ENCODE data around the gene FYN. TPM values are rescaled to one million over a fixed set of nuclear protein-coding genes. Genes with fewer than 3 reads are reported as not detected.
A peak's percentile ranks its signal among the peaks of the same experiment; 100 is the strongest.

Gene FYN
- polyA plus RNA-seq, 1 donor from 2014 or later, result 45.9 TPM

DNA sequence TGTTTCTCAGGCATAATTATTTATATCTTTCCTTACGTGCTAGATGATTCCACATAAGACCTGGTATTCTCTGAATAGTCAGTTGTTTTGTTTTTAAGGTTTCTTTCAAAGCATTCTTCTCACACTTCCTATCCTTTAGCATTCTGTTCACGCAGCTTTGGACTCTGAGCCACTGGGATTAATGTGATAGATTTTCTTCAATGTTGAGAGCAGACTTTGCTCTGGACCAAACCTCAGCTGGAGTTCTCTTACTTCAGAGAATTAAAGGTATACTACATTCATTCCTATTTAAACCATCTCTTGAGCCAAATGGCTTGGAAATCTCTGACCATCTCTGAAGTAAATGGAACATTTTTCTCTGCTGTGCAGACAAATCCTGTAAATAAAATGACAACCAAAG lies 196.9 kb downstream of the FYN start:
- Mint-ChIP-seq H3K27ac (no peak overlapping the region), H3K36me3 (peaks cover 4% of the 10 kb centered on the region), H3K4me1 (no peaks in the 10 kb centered on the region)

DNA sequence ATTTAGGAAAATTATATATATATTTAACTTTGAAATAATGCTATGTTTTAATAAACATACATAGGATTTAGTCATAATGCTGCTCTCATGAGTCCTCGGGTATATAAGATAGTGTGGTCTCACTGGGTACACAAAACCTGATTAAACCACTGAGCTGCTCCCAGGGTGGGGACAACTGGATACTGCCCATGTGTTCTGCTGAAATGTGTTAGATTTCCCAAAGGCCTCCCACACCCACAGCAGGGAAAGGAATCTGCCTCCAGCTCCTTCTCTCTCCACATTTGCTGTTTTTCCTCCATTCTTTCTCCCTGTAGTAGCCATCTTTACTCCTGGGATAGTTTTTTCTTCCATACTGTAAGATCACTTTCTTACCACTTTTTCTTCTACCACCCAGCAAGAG lies 198.4 kb downstream of the FYN start:
- no peaks in the 10 kb centered on the region for H3K4me1 Mint-ChIP-seq
- H3K27ac Mint-ChIP-seq, result peak overlapping the region in 1 of 3 donors; percentile 51
- peaks cover 4% of the 10 kb centered on the region for H3K36me3 Mint-ChIP-seq
- H3K9me3 Mint-ChIP-seq, result no peaks in the 10 kb centered on the region
- no peaks in the 10 kb centered on the region for H3K27me3 Mint-ChIP-seq
- no peak overlapping the region for H3K4me3 Mint-ChIP-seq

More for the DNA sequence above, 196.9 kb downstream of the FYN start:
- no peak overlapping the region for H3K4me3 Mint-ChIP-seq
- H3K27me3 Mint-ChIP-seq, result no peaks in the 10 kb centered on the region
- H3K9me3 Mint-ChIP-seq, result no peaks in the 10 kb centered on the region

DNA sequence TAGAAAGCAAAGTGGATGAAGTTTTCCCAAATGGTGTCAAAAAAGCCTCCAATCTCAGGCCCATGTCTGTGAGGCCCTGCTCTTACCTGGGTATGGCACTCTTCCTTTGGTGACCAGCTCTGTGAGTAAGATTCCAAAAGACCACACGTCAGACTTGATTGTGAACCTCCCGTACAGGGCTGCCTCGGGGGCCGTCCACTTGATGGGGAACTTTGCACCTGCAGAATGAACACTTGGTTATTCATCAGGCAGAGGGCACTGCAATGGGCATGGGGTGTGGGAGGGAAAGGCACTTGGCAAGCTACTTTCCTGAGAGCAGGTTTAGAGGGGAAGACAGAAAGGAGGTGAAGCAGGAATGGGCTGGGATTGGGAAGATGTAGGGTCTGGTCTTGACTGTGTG lies 198.8 kb downstream of the FYN start:
- H3K4me3 Mint-ChIP-seq, result no peak overlapping the region
- no peaks in the 10 kb centered on the region for H3K4me1 Mint-ChIP-seq
- H3K27me3 Mint-ChIP-seq, result no peaks in the 10 kb centered on the region
- no peaks in the 10 kb centered on the region for H3K9me3 Mint-ChIP-seq
- peaks cover 6% of the 10 kb centered on the region for H3K36me3 Mint-ChIP-seq
- H3K27ac Mint-ChIP-seq, result no peak overlapping the region

DNA sequence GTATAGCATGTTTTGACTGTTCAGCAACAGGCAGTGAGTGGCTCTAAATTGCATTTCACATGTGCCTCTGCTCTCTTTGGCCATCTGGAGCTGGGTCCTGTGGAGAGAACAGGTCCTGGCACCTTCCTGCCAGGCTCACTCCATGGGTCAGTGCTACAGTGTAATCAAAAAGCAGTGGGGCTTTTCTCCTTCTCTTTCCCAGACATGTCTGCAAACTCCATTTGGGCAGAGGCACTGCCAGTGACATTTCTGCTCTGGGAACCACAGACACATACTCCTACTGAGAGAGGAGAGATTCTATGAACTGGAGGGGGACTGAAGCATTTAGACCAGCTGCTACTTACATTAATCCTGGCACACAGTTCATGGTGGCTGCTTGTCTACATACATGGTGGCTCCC lies 199.3 kb downstream of the FYN start:
- peaks cover 7% of the 10 kb centered on the region for H3K36me3 Mint-ChIP-seq
- no peak overlapping the region for H3K27ac Mint-ChIP-seq
- no peaks in the 10 kb centered on the region for H3K9me3 Mint-ChIP-seq
- no peak overlapping the region for H3K4me3 Mint-ChIP-seq
- H3K27me3 Mint-ChIP-seq, result no peaks in the 10 kb centered on the region
- no peaks in the 10 kb centered on the region for H3K4me1 Mint-ChIP-seq

DNA sequence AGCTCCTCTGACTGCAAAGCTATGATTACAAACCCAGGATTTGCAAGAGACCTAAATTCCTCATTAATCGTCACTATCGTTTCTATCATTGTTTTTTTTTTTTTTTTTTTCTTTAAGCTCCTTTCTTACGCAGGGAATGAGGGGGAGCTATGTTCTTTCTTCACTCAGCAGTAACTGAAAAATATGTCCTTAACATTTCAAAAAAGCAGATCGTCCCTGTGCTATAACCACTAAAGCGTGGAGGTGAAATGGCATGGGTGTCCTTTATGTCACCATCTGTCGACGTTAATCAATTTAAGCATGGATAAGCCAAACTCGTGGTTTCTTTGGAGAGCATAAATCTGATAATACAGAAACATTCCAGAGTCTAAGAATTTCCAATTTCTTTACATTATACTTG lies 199.7 kb downstream of the FYN start:
- H3K9me3 Mint-ChIP-seq, result no peaks in the 10 kb centered on the region
- no peaks in the 10 kb centered on the region for H3K27me3 Mint-ChIP-seq
- H3K4me3 Mint-ChIP-seq, result no peak overlapping the region
- no peaks in the 10 kb centered on the region for H3K4me1 Mint-ChIP-seq
- H3K36me3 Mint-ChIP-seq, result peaks cover 7% of the 10 kb centered on the region
- no peak overlapping the region for H3K27ac Mint-ChIP-seq

DNA sequence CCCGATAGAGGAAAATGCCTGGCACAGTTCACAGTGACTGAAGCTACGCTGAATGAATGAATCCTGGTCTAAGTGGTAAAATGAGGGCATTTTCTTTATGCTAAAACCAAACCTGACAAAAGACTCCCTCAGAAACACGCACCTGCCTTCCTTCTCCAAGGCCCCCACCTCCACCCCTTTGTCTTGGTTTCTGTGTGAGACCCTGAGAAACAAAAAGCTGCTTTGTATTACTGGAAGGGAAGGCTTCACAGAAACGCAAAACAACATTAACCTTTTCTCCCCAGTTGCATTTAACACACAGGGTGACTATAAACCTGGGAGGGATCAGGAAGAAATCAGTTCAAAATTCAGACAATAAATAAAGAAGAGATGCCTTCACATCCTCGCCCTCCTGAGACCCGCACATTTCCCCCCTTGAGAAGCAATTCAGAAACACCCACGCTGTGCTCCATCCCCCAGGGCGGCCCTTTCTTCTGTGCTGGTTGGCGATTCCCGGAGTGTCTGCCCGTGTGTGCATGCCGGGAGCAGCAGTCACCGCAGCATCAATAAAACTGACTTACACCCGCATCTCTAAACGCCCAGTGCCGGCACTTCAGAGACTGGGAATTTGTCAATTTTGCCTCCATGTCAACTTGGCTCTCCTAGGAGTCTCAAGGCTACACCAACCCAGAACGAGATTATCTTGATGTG lies 200.3 kb downstream of the FYN start:
- no peak overlapping the region for H3K27ac Mint-ChIP-seq
- peaks cover 0 to 2% (median 0%) of the 10 kb centered on the region in 3 donors for H3K4me1 Mint-ChIP-seq
- H3K27me3 Mint-ChIP-seq, result no peaks in the 10 kb centered on the region
- H3K4me3 Mint-ChIP-seq, result peak overlapping the region in 1 of 4 donors; percentile 32
- H3K36me3 Mint-ChIP-seq, result peaks cover 7% of the 10 kb centered on the region
- no peaks in the 10 kb centered on the region for H3K9me3 Mint-ChIP-seq

- peak overlapping the region in 1 of 3 donors; percentile 47 for H3K27ac Mint-ChIP-seq
- peaks cover 0 to 2% (median 0%) of the 10 kb centered on the region in 3 donors for H3K4me1 Mint-ChIP-seq
- no peaks in the 10 kb centered on the region for H3K9me3 Mint-ChIP-seq
- no peak overlapping the region for H3K4me3 Mint-ChIP-seq
- peaks cover 7% of the 10 kb centered on the region for H3K36me3 Mint-ChIP-seq
- no peaks in the 10 kb centered on the region for H3K27me3 Mint-ChIP-seq
Measured at GRCh38 chr6:111669326-111669725, 203.9 kb downstream of the FYN start.

DNA sequence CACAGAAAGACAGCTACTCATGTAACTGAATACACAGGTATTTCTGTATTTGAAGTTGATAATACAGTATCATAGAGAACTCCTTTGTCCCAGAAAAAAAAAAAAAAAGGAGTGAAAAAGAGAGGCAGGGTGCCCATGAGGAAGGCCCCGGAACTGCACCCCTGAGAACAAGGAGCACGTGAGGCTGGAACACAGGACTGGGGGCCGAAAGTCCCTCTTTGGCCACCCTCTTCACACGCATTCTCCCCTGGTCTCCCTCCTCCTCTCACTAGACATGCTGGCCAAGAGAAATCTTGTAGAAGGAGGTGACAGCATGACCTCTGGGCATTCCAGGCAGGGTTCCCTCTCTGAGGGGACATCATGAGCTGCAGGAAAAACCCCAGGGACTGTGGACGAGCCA lies 204.8 kb downstream of the FYN start:
- no peak overlapping the region for H3K27ac Mint-ChIP-seq
- peaks cover 0 to 2% (median 0%) of the 10 kb centered on the region in 3 donors for H3K4me1 Mint-ChIP-seq
- peaks cover 7% of the 10 kb centered on the region for H3K36me3 Mint-ChIP-seq

DNA sequence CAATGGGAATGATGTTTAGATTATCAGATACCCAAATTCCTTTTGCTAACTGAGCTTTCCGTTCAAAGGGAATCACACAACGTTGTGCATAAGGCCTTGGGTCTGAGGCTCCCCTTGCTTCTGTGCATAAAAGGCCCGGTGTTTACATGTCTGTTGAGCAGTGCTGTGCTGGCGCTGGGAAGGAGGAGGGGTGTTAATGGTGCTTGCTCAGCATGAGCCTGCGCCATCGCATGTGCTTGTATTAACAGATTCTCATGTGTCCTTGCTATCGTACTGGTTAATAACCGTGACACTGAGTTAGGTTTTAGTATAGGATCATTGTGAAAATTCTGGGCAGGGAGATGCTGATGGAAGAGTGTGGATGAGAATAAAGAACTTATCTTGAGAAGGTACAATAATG lies 205.3 kb downstream of the FYN start:
- no peaks in the 10 kb centered on the region for H3K27me3 Mint-ChIP-seq
- no peak overlapping the region for H3K27ac Mint-ChIP-seq
- peaks cover 7% of the 10 kb centered on the region for H3K36me3 Mint-ChIP-seq

More for the DNA sequence above, 204.8 kb downstream of the FYN start:
- H3K27me3 Mint-ChIP-seq, result no peaks in the 10 kb centered on the region
- H3K9me3 Mint-ChIP-seq, result no peaks in the 10 kb centered on the region
- H3K4me3 Mint-ChIP-seq, result no peak overlapping the region

GRCh38 chr6:111666847-111667246 lies 206.4 kb downstream of the FYN start:
- Mint-ChIP-seq H3K36me3 (peaks cover 2% of the 10 kb centered on the region), H3K27me3 (no peaks in the 10 kb centered on the region), H3K4me1 (peaks cover 0 to 7% (median 0%) of the 10 kb centered on the region in 3 donors), H3K27ac (no peak overlapping the region), H3K4me3 (peak overlapping the region in 1 of 4 donors; percentile 57), H3K9me3 (no peaks in the 10 kb centered on the region)

More for the DNA sequence above, 205.3 kb downstream of the FYN start:
- H3K4me1 Mint-ChIP-seq, result peaks cover 0 to 4% (median 0%) of the 10 kb centered on the region in 3 donors
- H3K4me3 Mint-ChIP-seq, result no peak overlapping the region
- no peaks in the 10 kb centered on the region for H3K9me3 Mint-ChIP-seq

- Mint-ChIP-seq H3K4me3 (no peak overlapping the region), H3K27me3 (no peaks in the 10 kb centered on the region), H3K36me3 (peaks cover 2% of the 10 kb centered on the region), H3K27ac (no peak overlapping the region), H3K9me3 (no peaks in the 10 kb centered on the region), H3K4me1 (peaks cover 0 to 7% (median 0%) of the 10 kb centered on the region in 3 donors)
Measured at GRCh38 chr6:111664565-111665030, 208.7 kb downstream of the FYN start.

DNA sequence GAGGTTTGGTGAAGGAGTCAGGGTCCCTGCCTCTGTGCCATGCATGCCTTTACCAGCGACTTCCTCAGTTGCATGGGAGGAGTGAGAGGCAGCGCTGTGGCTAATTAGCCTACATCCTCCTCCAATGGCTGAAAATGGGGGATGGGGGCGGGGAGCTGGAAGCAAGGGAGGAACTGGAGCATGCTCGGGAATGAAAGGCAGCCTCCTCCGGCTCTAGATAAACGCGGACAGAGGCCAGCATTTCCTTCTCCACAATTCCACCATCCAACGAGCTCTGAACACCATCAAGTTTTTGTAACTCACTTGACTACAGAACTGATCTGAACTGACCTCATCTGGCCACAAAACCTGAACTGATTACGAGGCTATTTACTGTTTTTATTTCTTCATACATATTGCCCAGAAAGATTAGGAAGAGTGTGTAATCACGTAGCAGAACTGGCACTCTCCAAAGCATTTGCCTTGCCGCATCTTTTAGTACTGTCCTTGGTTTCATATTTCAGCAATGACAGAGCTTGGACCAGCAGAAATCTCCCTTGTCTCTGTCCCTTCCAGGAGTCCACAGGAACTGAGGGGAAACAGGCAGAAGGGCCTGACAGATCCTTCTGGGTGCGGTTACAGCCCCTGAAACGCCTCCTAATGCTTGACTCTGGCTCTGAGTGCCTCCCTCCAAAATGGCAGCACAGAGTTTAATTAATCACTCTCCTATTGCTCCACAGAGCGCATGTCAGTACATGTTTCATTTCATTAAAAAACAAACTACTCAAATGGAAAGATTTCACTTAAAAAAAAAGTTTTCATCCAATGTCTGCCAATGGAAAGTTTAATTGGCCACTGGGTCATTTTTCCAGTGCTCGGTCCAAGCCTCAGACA lies 209.3 kb downstream of the FYN start:
- H3K9me3 Mint-ChIP-seq, result no peaks in the 10 kb centered on the region
- H3K4me1 Mint-ChIP-seq, result peaks cover 0 to 7% (median 0%) of the 10 kb centered on the region in 3 donors
- H3K4me3 Mint-ChIP-seq, result no peak overlapping the region
- no peaks in the 10 kb centered on the region for H3K27me3 Mint-ChIP-seq
- H3K27ac Mint-ChIP-seq, result no peak overlapping the region
- H3K36me3 Mint-ChIP-seq, result no peaks in the 10 kb centered on the region

- Mint-ChIP-seq H3K4me3 (peak overlapping the region in 1 of 4 donors; percentile 8), H3K27ac (no peak overlapping the region)
Measured at GRCh38 chr6:111662794-111663593, 210.3 kb downstream of the FYN start.

DNA sequence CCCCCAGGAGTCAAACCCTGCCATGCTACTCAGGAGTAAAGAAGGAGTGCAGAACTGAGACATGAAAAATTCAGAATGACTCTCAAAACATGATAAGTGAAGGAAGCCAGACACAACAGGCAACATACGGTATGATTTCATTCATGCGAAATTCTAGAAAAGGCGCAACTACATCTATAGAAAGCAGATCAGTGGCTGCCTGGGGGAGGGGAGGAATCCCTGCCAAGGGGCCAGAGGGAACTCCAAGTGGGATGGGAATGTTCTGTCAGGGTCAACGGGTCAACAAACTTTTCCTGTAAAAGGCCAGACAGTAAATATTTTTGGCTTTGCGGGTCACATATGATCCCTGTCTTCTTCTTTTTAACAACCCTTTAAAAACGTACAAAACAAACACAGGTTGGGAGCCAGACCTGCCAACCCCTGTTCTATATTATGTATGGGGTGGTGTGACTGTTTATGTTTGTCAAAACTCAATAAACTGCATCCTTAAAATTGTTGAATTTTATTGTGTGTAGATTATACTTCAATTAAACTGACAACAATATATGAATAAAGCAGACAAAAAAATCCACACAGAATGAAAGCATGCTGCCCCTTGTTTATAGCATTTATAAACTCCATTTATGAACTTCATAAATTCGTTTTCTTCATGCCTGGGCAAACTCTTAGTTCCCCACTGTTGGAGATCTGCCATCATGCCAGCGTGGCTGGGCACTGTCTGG lies 211.0 kb downstream of the FYN start:
- peak overlapping the region in 2 of 3 donors; percentile 23 to 48 for H3K27ac Mint-ChIP-seq
- H3K9me3 Mint-ChIP-seq, result no peaks in the 10 kb centered on the region
- no peak overlapping the region for H3K4me3 Mint-ChIP-seq
- H3K4me1 Mint-ChIP-seq, result peaks cover 0 to 5% (median 2%) of the 10 kb centered on the region in 3 donors
- H3K36me3 Mint-ChIP-seq, result no peaks in the 10 kb centered on the region
- H3K27me3 Mint-ChIP-seq, result no peaks in the 10 kb centered on the region

More at GRCh38 chr6:111662794-111663593, 210.3 kb downstream of the FYN start:
- H3K36me3 Mint-ChIP-seq, result no peaks in the 10 kb centered on the region
- H3K4me1 Mint-ChIP-seq, result peaks cover 0 to 6% (median 0%) of the 10 kb centered on the region in 3 donors
- no peaks in the 10 kb centered on the region for H3K27me3 Mint-ChIP-seq
- no peaks in the 10 kb centered on the region for H3K9me3 Mint-ChIP-seq

Measured in IgD-negative memory B cell (primary cell).